DOHH2 (cell line): ENCODE measurements around the gene CT47C1.

ENCODE experiments used
- CTCF ChIP-seq: fragments of 200-600 bp; sonication (generic); IDR thresholded peaks from one replicate; pipeline ENCODE4 v1.5.1; 2014; ENCODE audit warnings: antibody characterized with exemption, mild to moderate bottlenecking, low read depth, low read length; ENCODE audit not compliant: poor library complexity, severe bottlenecking
- EZH2phosphoT487 ChIP-seq: fragments of 200-600 bp; sonication (generic); IDR thresholded peaks from 2 replicates; pipeline ENCODE4 v1.6.1; 2017; ENCODE audit warnings: borderline replicate concordance, mild to moderate bottlenecking, antibody characterized with exemption, low read length, moderate library complexity, mixed read lengths

- TF ChIP-seq CTCF (no peak), EZH2phosphoT487 (no peak)
Measured at GRCh38 chrX:119072744-119073143, at the start of gene CT47C1.
